ENCODE data around the gene SS18L1. TPM values are rescaled to one million over a fixed set of nuclear protein-coding genes. Genes with fewer than 3 reads are reported as not detected.

SS18L1 gene
- total RNA-seq, 1 experiment from 2014 or later: 17.9 TPM

GRCh38 chr20:62192635-62193034 lies 49.1 kb downstream of the SS18L1 start:
- Histone ChIP-seq H3K27ac (ENCODE audit: low read length) (no peak overlapping the region), H4K20me1 (ENCODE audit: low read length) (no peaks in the 10 kb centered on the region), H3K27me3 (ENCODE audit: low read length) (no peaks in the 10 kb centered on the region), H3K9me3 (ENCODE audit: low read length) (no peaks in the 10 kb centered on the region), H3F3A (ENCODE audit: low read length, unreplicated experiment) (no peaks in the 10 kb centered on the region), H3K9me2 (replicated peaks; ENCODE audit: low read length) (no peaks in the 10 kb centered on the region), H3K79me2 (ENCODE audit: low read length) (peaks cover 32% of the 10 kb centered on the region), H2AFZ (ENCODE audit: low read length) (no peak overlapping the region), H3K9ac (ENCODE audit: low read length) (no peak overlapping the region), H3K4me2 (ENCODE audit: low read length) (no peak overlapping the region), H3K4me1 (ENCODE audit: insufficient read depth, low read length) (no peaks in the 10 kb centered on the region), H3K36me3 (ENCODE audit: low read depth, low read length) (peaks cover 24% of the 10 kb centered on the region; the same call in 1 of the 2 replicates), H3K4me3 (ENCODE audit: low read length) (no peak overlapping the region)
- ATAC-seq (no peak), DNase-seq (no peak)
- ChIA-PET CTCF (no interaction called here), POLR2A (ENCODE audit: unreplicated experiment) (no interaction called here)
- intact Hi-C loops (cut with micrococcal nuclease): no loop called here
- TF ChIP-seq EZH2 (IDR thresholded peaks at IDR 0.05; ENCODE audit: low read length, unreplicated experiment) (no peak), CTCF (conservative IDR thresholded peaks at IDR 0.05; ENCODE audit: low read depth, low read length) (no peak), EZH2phosphoT487 (IDR thresholded peaks at IDR 0.05; ENCODE audit: borderline replicate concordance, low read length) (no peak)
- BruUV-seq (replicated peaks): no TSS peak

GRCh38 chr20:62193079-62194025 lies 49.8 kb downstream of the SS18L1 start:
- Histone ChIP-seq H3K9ac (ENCODE audit: low read length) (no peak overlapping the region), H3K4me3 (ENCODE audit: low read length) (no peak overlapping the region), H3K79me2 (ENCODE audit: low read length) (peaks cover 25% of the 10 kb centered on the region), H3K27ac (ENCODE audit: low read length) (no peak overlapping the region), H2AFZ (ENCODE audit: low read length) (no peak overlapping the region), H3K4me1 (ENCODE audit: insufficient read depth, low read length) (no peaks in the 10 kb centered on the region), H3K9me2 (replicated peaks; ENCODE audit: low read length) (no peaks in the 10 kb centered on the region), H3K9me3 (ENCODE audit: low read length) (no peaks in the 10 kb centered on the region), H4K20me1 (ENCODE audit: low read length) (no peaks in the 10 kb centered on the region), H3K4me2 (ENCODE audit: low read length) (no peak overlapping the region), H3K36me3 (ENCODE audit: low read depth, low read length) (peaks cover 31% of the 10 kb centered on the region; the same call in 1 of the 2 replicates), H3F3A (ENCODE audit: low read length, unreplicated experiment) (no peaks in the 10 kb centered on the region), H3K27me3 (ENCODE audit: low read length) (no peaks in the 10 kb centered on the region)
- intact Hi-C loops (cut with micrococcal nuclease): no loop called here
- ATAC-seq: no peak
- CTCF ChIA-PET: no interaction called here
- TF ChIP-seq EZH2 (IDR thresholded peaks at IDR 0.05; ENCODE audit: low read length, unreplicated experiment) (no peak), EZH2phosphoT487 (IDR thresholded peaks at IDR 0.05; ENCODE audit: borderline replicate concordance, low read length) (no peak), CTCF (conservative IDR thresholded peaks at IDR 0.05; ENCODE audit: low read depth, low read length) (no peak)
- POLR2A ChIA-PET (ENCODE audit: unreplicated experiment): no interaction called here
- no TSS peak for BruUV-seq (replicated peaks)
- no peak for DNase-seq

- intact Hi-C loops (cut with micrococcal nuclease): no loop called here
- Histone ChIP-seq H3K9me3 (ENCODE audit: low read length) (no peaks in the 10 kb centered on the region), H3K79me2 (ENCODE audit: low read length) (peaks cover 11% of the 10 kb centered on the region), H3K4me2 (ENCODE audit: low read length) (no peak overlapping the region), H2AFZ (ENCODE audit: low read length) (no peak overlapping the region), H3K9ac (ENCODE audit: low read length) (no peak overlapping the region), H3K4me1 (ENCODE audit: insufficient read depth, low read length) (no peaks in the 10 kb centered on the region), H3K27me3 (ENCODE audit: low read length) (no peaks in the 10 kb centered on the region), H3K36me3 (ENCODE audit: low read depth, low read length) (peaks cover 31% of the 10 kb centered on the region), H3K9me2 (replicated peaks; ENCODE audit: low read length) (no peaks in the 10 kb centered on the region), H3F3A (ENCODE audit: low read length, unreplicated experiment) (no peaks in the 10 kb centered on the region), H3K4me3 (ENCODE audit: low read length) (no peak overlapping the region), H3K27ac (ENCODE audit: low read length) (no peak overlapping the region), H4K20me1 (ENCODE audit: low read length) (no peaks in the 10 kb centered on the region)
- BruUV-seq (replicated peaks): no TSS peak
- ATAC-seq: no peak
- POLR2A ChIA-PET (ENCODE audit: unreplicated experiment): no interaction called here
- CTCF ChIA-PET: interaction anchor here (0.6 kb wide), 1 partner anchor 190 kb away, joined by 3 read pairs; no protein-coding TSS in a partner anchor
- no peak for TF ChIP-seq EZH2phosphoT487 (IDR thresholded peaks at IDR 0.05; ENCODE audit: borderline replicate concordance, low read length)
- TF ChIP-seq CTCF (conservative IDR thresholded peaks at IDR 0.05; ENCODE audit: low read depth, low read length): no peak
- TF ChIP-seq EZH2 (IDR thresholded peaks at IDR 0.05; ENCODE audit: low read length, unreplicated experiment): no peak
- no peak for DNase-seq
Observed at GRCh38 chr20:62195075-62195405, 51.5 kb downstream of the SS18L1 start.
